Measurements from ENCODE around the gene NPLOC4.

DNA sequence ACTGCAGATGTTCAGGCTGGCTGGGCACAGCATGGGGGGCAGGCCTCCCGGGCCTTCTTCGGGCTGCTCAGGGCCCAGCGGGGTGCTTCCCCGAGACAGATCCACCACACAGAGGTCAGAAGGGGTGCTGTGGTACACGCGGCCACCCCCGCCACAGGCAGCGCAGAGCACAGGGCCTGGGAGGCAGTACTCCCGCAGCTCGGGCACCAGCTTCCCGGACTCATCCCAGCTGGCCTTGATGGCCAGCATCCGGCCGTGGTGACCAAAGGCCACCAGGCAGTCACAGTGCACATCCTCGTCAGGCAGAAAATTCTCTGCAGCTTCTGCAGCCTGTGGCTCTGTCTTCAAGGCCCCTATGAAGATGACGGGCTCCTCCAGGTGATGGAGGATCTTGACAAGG is 86.6 kb downstream of the NPLOC4 start:
- no peak for TF ChIP-seq CTCF (IDR thresholded peaks at IDR 0.05)
- no peak for TF ChIP-seq POLR2AphosphoS5 (IDR thresholded peaks at IDR 0.05)
- TF ChIP-seq POLR2A (IDR thresholded peaks at IDR 0.05) = no peak

Data from stomach (tissue), 4 donors.